GM19351 (cell line): ENCODE results near the gene GNB3.

Experiments used
- ATAC-seq: cut with Tn5 transposase; IDR thresholded peaks from one replicate; pipeline ENCODE4 v1.9.1; 2021; ENCODE audit warnings: mild to moderate bottlenecking, moderate library complexity; ENCODE audit not compliant: unreplicated experiment

GNB3 gene

GRCh38 chr12:6836851-6837250, 3.9 kb upstream of the GNB3 start:
- no peak for ATAC-seq

GRCh38 chr12:6837370-6838060, 3.2 kb upstream of the GNB3 start:
- no peak for ATAC-seq

GRCh38 chr12:6838854-6839253, 1.9 kb upstream of the GNB3 start:
- no peak for ATAC-seq

GRCh38 chr12:6839482-6840201, 1.1 kb upstream of the GNB3 start:
- peak; percentile 83 for ATAC-seq

GRCh38 chr12:6840330-6840729, 395 bp upstream of the GNB3 start:
- ATAC-seq: no peak

GRCh38 chr12:6842075-6842474, 1.4 kb downstream of the GNB3 start:
- no peak for ATAC-seq

GRCh38 chr12:6843118-6843902, 2.6 kb downstream of the GNB3 start:
- ATAC-seq: no peak

- ATAC-seq: no peak
Measured at GRCh38 chr12:6845395-6845794, 4.7 kb downstream of the GNB3 start.

GRCh38 chr12:6846316-6846869, 5.7 kb downstream of the GNB3 start:
- no peak for ATAC-seq

- no peak for ATAC-seq
Measured at GRCh38 chr12:6847676-6848075, 7.0 kb downstream of the GNB3 start.

GRCh38 chr12:6849427-6849826, 8.7 kb downstream of the GNB3 start:
- ATAC-seq: no peak

- ATAC-seq: no peak
Measured at GRCh38 chr12:6849976-6850560, 9.3 kb downstream of the GNB3 start.

GRCh38 chr12:6850796-6851152, 10.0 kb downstream of the GNB3 start:
- ATAC-seq: no peak

- peak; percentile 51 for ATAC-seq
Measured at GRCh38 chr12:6851153-6851920, 10.6 kb downstream of the GNB3 start, which contains the start of gene CDCA3. TSS of gene CDCA3 (minus strand) at chr12:6851286. CDS start at chr12:6850952, 334 bp downstream.

GRCh38 chr12:6851921-6852650, 11.4 kb downstream of the GNB3 start, which contains the start of gene USP5:
TSS of gene USP5 (plus strand) at chr12:6852150. CDS start at chr12:6852180, 30 bp downstream.
- peak; percentile 70 for ATAC-seq

- no peak for ATAC-seq
Measured at GRCh38 chr12:6852651-6853354, 12.1 kb downstream of the GNB3 start.

GRCh38 chr12:6853626-6854025, 12.9 kb downstream of the GNB3 start:
- ATAC-seq: no peak

GRCh38 chr12:6854036-6854435, 13.3 kb downstream of the GNB3 start:
- no peak for ATAC-seq

- no peak for ATAC-seq
Measured at GRCh38 chr12:6855322-6855721, 14.6 kb downstream of the GNB3 start.
